BLaER1 (cell line): Measurements from ENCODE around the gene C21orf58.

ENCODE experiments used
- H3K27ac ChIP-seq: shearing (Covaris generic); formaldehyde crosslinking; 2 replicates; pipeline ENCODE4 v1.8.1; 2022
- H3K27me3 ChIP-seq: shearing (Covaris generic); formaldehyde crosslinking; 2 replicates; pipeline ENCODE4 v1.8.1; 2022
- H3K36me3 ChIP-seq: shearing (Covaris generic); formaldehyde crosslinking; 2 replicates; pipeline ENCODE4 v1.8.1; 2022
- H3K4me1 ChIP-seq: shearing (Covaris generic); formaldehyde crosslinking; 2 replicates; pipeline ENCODE4 v1.8.1; 2022
- H3K4me2 ChIP-seq: shearing (Covaris generic); formaldehyde crosslinking; 2 replicates; pipeline ENCODE4 v1.8.1; 2022
- H3K4me3 ChIP-seq: shearing (Covaris generic); formaldehyde crosslinking; 2 replicates; pipeline ENCODE4 v1.8.1; 2022
- H3K9ac ChIP-seq: shearing (Covaris generic); formaldehyde crosslinking; 2 replicates; pipeline ENCODE4 v1.8.1; 2022
- H3K9me3 ChIP-seq: shearing (Covaris generic); formaldehyde crosslinking; 2 replicates; pipeline ENCODE4 v1.8.1; 2022
- H4K20me1 ChIP-seq: shearing (Covaris generic); formaldehyde crosslinking; 2 replicates; pipeline ENCODE4 v1.8.1; 2022
- Cebpa-rat ChIP-seq: shearing (Covaris generic); IDR thresholded peaks from 2 replicates; pipeline ENCODE4 v1.8.1; 2022

The C21orf58 gene

GRCh38 chr21:46266946-46267345, 56.7 kb downstream of the C21orf58 start:
- Histone ChIP-seq H3K4me3 (no peak overlapping the region), H3K4me1 (no peaks in the 10 kb centered on the region), H3K4me2 (no peak overlapping the region), H3K9me3 (no peaks in the 10 kb centered on the region), H3K9ac (no peak overlapping the region), H3K36me3 (peaks cover 99% of the 10 kb centered on the region), H4K20me1 (peaks cover 54% of the 10 kb centered on the region), H3K27me3 (no peaks in the 10 kb centered on the region), H3K27ac (no peak overlapping the region)
- no peak for TF ChIP-seq Cebpa-rat

DNA sequence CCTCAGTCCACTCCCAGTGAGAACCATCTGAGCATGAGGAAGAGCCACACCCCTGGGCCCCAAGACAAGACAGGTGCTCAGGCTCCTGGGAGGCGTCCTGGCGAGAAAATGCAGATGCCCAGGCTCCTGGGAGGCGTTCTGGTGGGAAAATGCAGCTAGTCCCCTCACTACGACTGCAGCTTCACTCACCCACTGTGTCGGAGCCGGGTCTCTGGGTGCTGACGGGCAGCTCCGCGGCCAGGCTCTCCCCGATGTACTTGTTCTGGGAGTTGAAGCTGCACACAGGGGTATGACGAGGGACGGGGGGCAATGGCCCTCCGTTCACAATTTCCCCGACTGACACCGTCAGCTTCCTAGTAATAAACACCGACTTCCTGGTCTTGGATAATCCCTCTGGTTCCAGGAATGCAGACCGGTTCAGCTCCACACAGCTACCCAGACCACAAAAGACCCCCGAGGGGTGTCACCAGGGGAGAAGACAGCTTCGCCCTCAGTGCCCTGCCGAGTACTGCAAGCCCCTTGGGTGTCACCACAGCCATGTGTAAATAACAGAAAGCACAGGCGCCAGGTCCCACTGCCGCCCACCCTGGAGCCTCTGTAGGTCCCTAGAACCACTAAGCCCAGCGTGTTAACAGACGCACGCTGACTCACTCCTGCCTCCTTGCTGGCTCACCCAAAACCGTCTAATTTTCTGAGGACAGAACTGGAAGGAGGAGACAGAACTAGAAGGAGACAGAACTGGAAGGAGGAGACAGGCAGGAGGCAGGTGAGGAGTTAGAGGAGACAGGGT, 57.7 kb downstream of the C21orf58 start:
- Histone ChIP-seq H3K9ac (no peak overlapping the region), H4K20me1 (peaks cover 56% of the 10 kb centered on the region), H3K4me2 (no peak overlapping the region), H3K4me1 (no peaks in the 10 kb centered on the region), H3K27ac (no peak overlapping the region), H3K9me3 (no peaks in the 10 kb centered on the region), H3K27me3 (no peaks in the 10 kb centered on the region), H3K4me3 (no peak overlapping the region), H3K36me3 (peaks cover 99% of the 10 kb centered on the region)
- no peak for TF ChIP-seq Cebpa-rat

DNA sequence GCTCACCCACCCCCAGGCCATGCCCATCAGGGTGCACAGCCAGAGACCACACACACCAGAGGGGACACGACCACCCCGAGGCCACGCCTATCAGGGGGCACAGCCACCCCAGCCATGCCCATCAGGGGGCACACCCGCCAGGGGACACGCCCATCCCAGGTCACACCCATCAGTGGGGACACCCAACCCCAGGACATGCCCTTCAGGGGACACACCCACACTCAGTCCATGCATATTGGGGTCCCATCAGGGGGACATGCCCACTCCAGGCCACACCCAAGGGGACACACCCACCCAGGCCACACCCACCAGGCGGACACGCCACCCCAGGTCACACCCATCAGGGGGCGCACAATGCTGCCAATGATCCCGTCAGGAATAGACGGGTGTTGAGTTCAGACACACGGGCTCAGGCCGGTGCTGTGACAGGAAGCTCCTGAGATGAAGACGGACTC, 59.0 kb downstream of the C21orf58 start:
- Histone ChIP-seq H3K4me3 (no peak overlapping the region), H3K4me1 (no peaks in the 10 kb centered on the region), H3K4me2 (no peak overlapping the region), H3K9ac (no peak overlapping the region), H3K9me3 (no peaks in the 10 kb centered on the region), H3K27ac (no peak overlapping the region), H3K27me3 (no peaks in the 10 kb centered on the region), H3K36me3 (peaks cover 99% of the 10 kb centered on the region), H4K20me1 (peaks cover 60% of the 10 kb centered on the region)
- TF ChIP-seq Cebpa-rat: no peak

GRCh38 chr21:46264046-46264689, 59.5 kb downstream of the C21orf58 start:
- Histone ChIP-seq H3K4me2 (no peak overlapping the region), H3K27ac (no peak overlapping the region), H3K27me3 (no peaks in the 10 kb centered on the region), H3K9ac (no peak overlapping the region), H4K20me1 (peaks cover 60% of the 10 kb centered on the region), H3K4me3 (no peak overlapping the region), H3K36me3 (peaks cover 99% of the 10 kb centered on the region), H3K9me3 (no peaks in the 10 kb centered on the region), H3K4me1 (no peaks in the 10 kb centered on the region)
- no peak for TF ChIP-seq Cebpa-rat

DNA sequence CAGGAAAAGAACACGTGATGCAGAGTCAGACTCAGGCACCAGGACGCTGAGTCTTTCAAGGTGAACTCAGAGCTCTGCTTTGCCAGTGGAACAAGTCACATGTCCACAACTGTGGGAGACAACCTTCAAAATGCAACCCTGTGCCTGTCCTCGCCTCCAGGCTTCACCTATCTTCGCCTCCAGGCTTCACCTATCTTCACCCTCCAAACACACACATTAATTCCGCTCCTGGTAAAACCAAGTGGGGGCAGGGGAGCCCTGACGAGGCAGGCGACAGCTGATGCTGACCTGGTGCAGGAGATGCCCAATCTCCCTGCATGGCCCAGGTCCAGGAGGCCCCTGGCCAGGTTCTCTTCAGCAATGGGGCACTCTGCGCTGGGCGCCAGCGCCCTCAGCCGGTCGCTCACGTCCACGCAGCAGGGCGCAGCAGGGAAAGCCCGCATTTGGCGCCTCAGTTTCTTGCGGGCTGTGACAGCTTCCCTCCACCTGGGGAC, 67.1 kb downstream of the C21orf58 start:
- H3K27me3 ChIP-seq: no peaks in the 10 kb centered on the region
- no peak overlapping the region for H3K27ac ChIP-seq
- H3K4me1 ChIP-seq: peaks cover 38% of the 10 kb centered on the region
- H4K20me1 ChIP-seq: peaks cover 38% of the 10 kb centered on the region
- TF ChIP-seq Cebpa-rat: no peak
- no peak overlapping the region for H3K9ac ChIP-seq
- peaks cover 94% of the 10 kb centered on the region for H3K36me3 ChIP-seq
- H3K4me3 ChIP-seq: no peak overlapping the region
- no peak overlapping the region for H3K4me2 ChIP-seq
- no peaks in the 10 kb centered on the region for H3K9me3 ChIP-seq

DNA sequence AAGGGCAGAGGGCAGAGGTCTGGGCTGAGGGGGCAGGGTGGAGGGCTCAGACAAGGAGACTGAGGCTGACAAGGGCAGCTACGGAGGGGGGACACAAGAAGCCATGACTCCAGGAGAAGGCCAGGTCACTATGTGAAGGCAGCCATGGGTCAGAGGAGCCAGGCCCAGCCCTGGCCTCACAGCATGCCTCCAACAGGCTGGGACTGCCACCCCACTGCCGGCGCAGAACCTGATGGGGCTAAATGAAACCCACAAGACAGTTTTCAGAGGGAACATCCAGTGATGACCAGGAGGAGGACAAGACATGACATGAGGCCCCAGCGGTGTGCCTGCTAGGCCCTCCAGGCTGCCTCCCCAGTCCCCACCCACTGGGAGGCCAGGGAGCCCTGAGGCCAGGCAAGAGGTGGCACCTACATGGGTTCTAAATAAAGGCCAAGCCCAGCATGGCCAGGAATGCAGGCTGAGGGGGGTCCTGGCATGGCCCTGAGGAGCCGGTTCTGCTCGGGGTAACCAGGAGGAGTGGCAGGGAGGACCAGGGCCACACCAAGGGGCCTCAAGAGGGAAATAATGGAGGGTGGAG, 67.8 kb downstream of the C21orf58 start:
- H3K9me3 ChIP-seq: no peaks in the 10 kb centered on the region

DNA sequence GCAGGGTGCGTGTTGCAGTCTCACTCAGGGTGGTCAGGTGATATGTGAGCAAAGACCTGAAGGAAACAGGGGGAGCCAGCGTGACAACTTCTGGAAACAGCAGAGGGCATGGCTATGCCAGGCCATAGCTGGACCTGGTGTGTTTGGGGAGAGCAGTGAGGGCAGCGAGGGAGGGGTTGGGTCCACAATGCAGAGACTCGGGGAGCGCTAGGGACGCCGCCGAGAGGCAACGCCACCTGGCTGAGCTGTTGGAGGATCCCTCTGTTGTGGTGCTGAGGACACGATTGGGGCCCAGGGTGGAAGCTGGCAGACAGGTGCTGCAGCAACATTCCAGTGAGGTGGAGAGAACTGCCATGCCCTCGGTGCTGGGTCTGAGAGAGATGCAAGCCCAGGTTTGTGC, 68.5 kb downstream of the C21orf58 start:
- H3K9ac ChIP-seq: no peak overlapping the region
- H3K4me2 ChIP-seq: peak overlapping the region; percentile 80
- no peak overlapping the region for H3K4me3 ChIP-seq
- H3K27ac ChIP-seq: no peak overlapping the region; the same call in 1 of the 2 replicates
- peaks cover 94% of the 10 kb centered on the region for H3K36me3 ChIP-seq
- peaks cover 28% of the 10 kb centered on the region for H4K20me1 ChIP-seq
- TF ChIP-seq Cebpa-rat: no peak
- peaks cover 47% of the 10 kb centered on the region for H3K4me1 ChIP-seq
- H3K9me3 ChIP-seq: no peaks in the 10 kb centered on the region
- H3K27me3 ChIP-seq: no peaks in the 10 kb centered on the region

More for the DNA sequence above, 67.8 kb downstream of the C21orf58 start:
- H3K36me3 ChIP-seq: peaks cover 94% of the 10 kb centered on the region
- H3K4me3 ChIP-seq: no peak overlapping the region
- H3K9ac ChIP-seq: no peak overlapping the region
- H3K4me2 ChIP-seq: no peak overlapping the region
- H3K27me3 ChIP-seq: no peaks in the 10 kb centered on the region
- peaks cover 42% of the 10 kb centered on the region for H3K4me1 ChIP-seq
- peaks cover 32% of the 10 kb centered on the region for H4K20me1 ChIP-seq
- H3K27ac ChIP-seq: no peak overlapping the region
- no peak for TF ChIP-seq Cebpa-rat

DNA sequence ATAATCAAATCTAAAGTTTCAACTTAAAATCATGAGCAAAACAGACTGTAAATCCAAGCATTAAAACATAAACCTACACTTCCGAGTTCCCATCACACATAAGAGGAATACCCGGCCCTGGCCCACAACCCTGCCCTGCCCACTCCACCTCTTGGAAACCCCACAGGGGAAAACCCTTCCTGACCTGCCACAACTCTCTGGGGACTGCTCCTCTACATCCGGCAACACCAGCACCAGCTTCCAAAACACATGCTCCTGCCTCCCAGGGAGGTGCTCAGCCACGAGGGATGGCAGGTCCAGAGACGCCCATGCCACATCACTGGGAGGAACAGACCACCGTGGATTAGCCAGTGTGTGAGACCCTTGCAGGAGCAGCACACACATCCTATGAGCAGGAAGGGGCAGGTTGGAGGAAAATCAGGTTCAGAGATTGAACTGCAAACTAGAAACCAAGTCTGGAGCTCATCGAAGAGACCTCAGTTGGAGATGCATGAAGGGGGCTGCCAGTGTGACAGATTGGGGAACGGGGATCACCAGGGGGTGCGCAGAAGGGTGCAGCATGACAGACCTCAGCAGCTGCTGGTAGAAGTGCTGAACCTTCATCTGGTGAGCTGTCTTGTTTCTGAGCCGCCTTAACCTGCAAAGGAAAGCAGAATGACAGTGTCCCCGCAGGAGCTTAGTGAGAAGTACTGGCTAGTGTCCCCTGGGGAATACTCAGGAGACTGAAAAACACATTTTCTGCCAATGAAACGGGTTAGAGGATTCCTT, 69.3 kb downstream of the C21orf58 start:
- peak overlapping the region; percentile 54 for H3K9ac ChIP-seq
- no peaks in the 10 kb centered on the region for H3K9me3 ChIP-seq
- peak overlapping the region; percentile 11; the same call in 1 of the 2 replicates for H3K4me3 ChIP-seq
- H3K27ac ChIP-seq: peak overlapping the region; percentile 73
- peak overlapping the region; percentile 80 for H3K4me2 ChIP-seq
- H3K36me3 ChIP-seq: peaks cover 94% of the 10 kb centered on the region
- TF ChIP-seq Cebpa-rat: no peak
- peaks cover 32% of the 10 kb centered on the region for H4K20me1 ChIP-seq
- H3K4me1 ChIP-seq: peaks cover 49% of the 10 kb centered on the region
- H3K27me3 ChIP-seq: no peaks in the 10 kb centered on the region

GRCh38 chr21:46253610-46254124, 70.0 kb downstream of the C21orf58 start:
- Histone ChIP-seq H3K9me3 (no peaks in the 10 kb centered on the region), H3K27me3 (no peaks in the 10 kb centered on the region), H4K20me1 (peaks cover 36% of the 10 kb centered on the region), H3K36me3 (peaks cover 94% of the 10 kb centered on the region), H3K4me2 (peak overlapping the region; percentile 80), H3K4me1 (peaks cover 49% of the 10 kb centered on the region), H3K27ac (peak overlapping the region; percentile 73), H3K9ac (peak overlapping the region; percentile 54), H3K4me3 (peak overlapping the region; percentile 11; the same call in 1 of the 2 replicates)
- TF ChIP-seq Cebpa-rat: no peak
